Ishikawa (cell line): ENCODE results near the gene MAMLD1.

Experiments used
- CEBPB ChIP-seq: IDR thresholded peaks from 2 replicates; pipeline ENCODE4 v1.6.1; 2012
- CREB1 ChIP-seq: IDR thresholded peaks from 2 replicates; pipeline ENCODE4 v1.6.1; 2012; ENCODE audit warnings: low read depth
- EGR1 ChIP-seq: IDR thresholded peaks from 2 replicates; pipeline ENCODE4 v1.6.1; 2012
- EP300 ChIP-seq: IDR thresholded peaks from 2 replicates; pipeline ENCODE4 v1.6.1; 2012; ENCODE audit warnings: borderline replicate concordance
- FOXM1 ChIP-seq: IDR thresholded peaks from 2 replicates; pipeline ENCODE4 v1.6.1; 2012; ENCODE audit warnings: low read depth, borderline replicate concordance
- NFIC ChIP-seq: IDR thresholded peaks from 2 replicates; pipeline ENCODE4 v1.6.1; 2012
- RAD21 ChIP-seq: IDR thresholded peaks from 2 replicates; pipeline ENCODE4 v1.6.1; 2012; ENCODE audit warnings: low read depth
- REST ChIP-seq: IDR thresholded peaks from 2 replicates; pipeline ENCODE4 v1.6.1; 2012; ENCODE audit warnings: low read depth, mild to moderate bottlenecking
- TAF1 ChIP-seq: IDR thresholded peaks from 2 replicates; pipeline ENCODE4 v1.6.1; 2012; ENCODE audit warnings: low read depth, mild to moderate bottlenecking
- TCF12 ChIP-seq: IDR thresholded peaks from 2 replicates; pipeline ENCODE4 v1.6.1; 2012; ENCODE audit warnings: low read depth
- TEAD4 ChIP-seq: IDR thresholded peaks from 2 replicates; pipeline ENCODE4 v1.6.1; 2012
- YY1 ChIP-seq: IDR thresholded peaks from 2 replicates; pipeline ENCODE4 v1.6.1; 2012; ENCODE audit warnings: low read depth
- ZBTB7A ChIP-seq: IDR thresholded peaks from 2 replicates; pipeline ENCODE4 v1.6.1; 2012; ENCODE audit warnings: low read depth
- TF ChIP-seq, protein P1 (sequence below): IDR thresholded peaks from 2 replicates; pipeline ENCODE4 v1.6.1; 2012
- TF ChIP-seq, protein P2 (sequence below): IDR thresholded peaks from 2 replicates; pipeline ENCODE4 v1.6.1; 2012

Gene MAMLD1

GRCh38 chrX:150408007-150408406, 44.9 kb downstream of the MAMLD1 start:
- no peak for TF ChIP-seq CEBPB
- TF ChIP-seq TAF1 = no peak
- TF ChIP-seq, protein P1, sequence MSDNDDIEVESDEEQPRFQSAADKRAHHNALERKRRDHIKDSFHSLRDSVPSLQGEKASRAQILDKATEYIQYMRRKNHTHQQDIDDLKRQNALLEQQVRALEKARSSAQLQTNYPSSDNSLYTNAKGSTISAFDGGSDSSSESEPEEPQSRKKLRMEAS = no peak
- TF ChIP-seq EP300 = no peak
- TF ChIP-seq TEAD4 = no peak

DNA sequence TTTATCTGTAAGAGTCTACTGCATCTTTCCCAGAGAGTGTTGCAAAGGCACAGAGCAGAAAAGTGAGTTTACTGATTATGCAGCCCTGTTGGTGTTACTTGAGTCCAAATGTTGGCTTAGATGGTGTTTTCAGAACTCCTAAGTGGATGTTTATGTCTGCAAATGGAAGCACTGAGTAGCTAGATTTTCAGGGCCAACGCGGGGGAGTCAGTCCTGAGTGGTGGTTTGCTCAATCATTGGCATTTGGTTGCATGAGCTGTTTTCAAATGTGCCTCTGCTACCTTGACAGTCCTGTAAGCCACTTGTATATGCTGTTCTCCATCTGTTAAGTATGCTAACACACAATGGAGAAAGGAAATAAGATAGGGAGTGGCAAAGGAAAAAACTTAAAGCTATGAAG, 45.4 kb downstream of the MAMLD1 start:
- TF ChIP-seq RAD21 = no peak
- TF ChIP-seq TEAD4 = no peak
- TF ChIP-seq NFIC = no peak
- TF ChIP-seq TAF1 = no peak
- TF ChIP-seq, protein P2, sequence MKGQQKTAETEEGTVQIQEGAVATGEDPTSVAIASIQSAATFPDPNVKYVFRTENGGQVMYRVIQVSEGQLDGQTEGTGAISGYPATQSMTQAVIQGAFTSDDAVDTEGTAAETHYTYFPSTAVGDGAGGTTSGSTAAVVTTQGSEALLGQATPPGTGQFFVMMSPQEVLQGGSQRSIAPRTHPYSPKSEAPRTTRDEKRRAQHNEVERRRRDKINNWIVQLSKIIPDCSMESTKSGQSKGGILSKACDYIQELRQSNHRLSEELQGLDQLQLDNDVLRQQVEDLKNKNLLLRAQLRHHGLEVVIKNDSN = no peak
- no peak for TF ChIP-seq YY1
- TF ChIP-seq, protein P1 = no peak

- no peak for TF ChIP-seq NFIC
- TF ChIP-seq, protein P2 = no peak
- TF ChIP-seq, protein P1 = no peak
- no peak for TF ChIP-seq TEAD4
- no peak for TF ChIP-seq TCF12
- no peak for TF ChIP-seq CEBPB
- no peak for TF ChIP-seq CREB1
- TF ChIP-seq REST = no peak
- no peak for TF ChIP-seq FOXM1
- TF ChIP-seq EP300 = no peak
Measured at GRCh38 chrX:150409486-150409885, 46.4 kb downstream of the MAMLD1 start.

GRCh38 chrX:150409964-150410363, 46.8 kb downstream of the MAMLD1 start:
- TF ChIP-seq, protein P1 = no peak
- no peak for TF ChIP-seq TEAD4

GRCh38 chrX:150410513-150410912, 47.4 kb downstream of the MAMLD1 start:
- TF ChIP-seq ZBTB7A (no peak), TEAD4 (no peak), TCF12 (no peak), RAD21 (no peak), TAF1 (no peak), EGR1 (no peak), REST (no peak), NFIC (no peak), CREB1 (no peak), YY1 (no peak), EP300 (no peak), FOXM1 (no peak), CEBPB (no peak)
- TF ChIP-seq, protein P2 = no peak
- TF ChIP-seq, protein P1 = no peak

DNA sequence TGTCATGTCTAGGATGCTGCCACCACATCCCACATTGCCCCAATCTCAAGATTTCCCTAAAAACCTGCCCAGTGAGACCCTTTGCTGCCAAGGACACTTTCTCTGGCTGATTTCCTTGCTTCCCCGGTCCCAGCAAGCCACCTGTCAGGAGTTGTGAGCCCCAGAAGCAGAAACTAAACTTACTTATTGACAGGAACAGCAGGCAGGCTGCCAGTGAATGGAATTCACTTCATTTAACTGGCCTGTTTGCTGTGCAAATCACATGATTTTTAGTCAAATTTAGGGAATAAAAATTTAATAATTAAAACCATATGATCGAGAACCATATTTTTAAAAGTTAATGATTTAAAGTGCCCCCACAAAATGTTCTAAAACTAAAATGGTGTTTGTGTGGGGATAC, 48.5 kb downstream of the MAMLD1 start:
- TF ChIP-seq YY1 (no peak), TEAD4 (no peak), RAD21 (no peak), NFIC (no peak), EGR1 (no peak), EP300 (no peak), FOXM1 (no peak), CEBPB (no peak), ZBTB7A (no peak), CREB1 (no peak), TAF1 (no peak), TCF12 (no peak), REST (no peak)
- TF ChIP-seq, protein P2 = no peak
- TF ChIP-seq, protein P1 = no peak
